B cell (primary cell): ENCODE data around the gene LIMS2. TPM values are rescaled to one million over a fixed set of nuclear protein-coding genes. Genes with fewer than 3 reads are reported as not detected.
A peak's percentile ranks its signal among the peaks of the same experiment; 100 is the strongest.

ENCODE experiments used
- ATAC-seq: fragments of 200-7000 bp; cut with Tn5 transposase; one replicate; pipeline ENCODE4 v1.10.0; 2021; ENCODE audit warnings: low read depth, mild to moderate bottlenecking, moderate number of reproducible peaks, moderate library complexity
- CTCF ChIA-PET: fragments of 350-600 bp; sonication (Branson Sonifier 250); formaldehyde crosslinking; loops from one replicate; lab custom pipeline; 2021; ENCODE audit warnings: antibody characterized with exemption, inconsistent platforms; lab: Charles Lee
- POLR2A ChIA-PET: fragments of 350-600 bp; sonication (Branson Sonifier 250); formaldehyde crosslinking; loops from one replicate; lab custom pipeline; 2021; ENCODE audit warnings: antibody characterized with exemption; lab: Charles Lee
- DNase-seq: peaks from one replicate; pipeline ENCODE4 v3.0.0; 2013
- H2AFZ ChIP-seq: 2 replicates; pipeline ENCODE4 v1.6.1; 2012; ENCODE audit warnings: mild to moderate bottlenecking, low read depth, low read length; ENCODE audit not compliant: insufficient read depth, poor library complexity, severe bottlenecking
- H3K27ac ChIP-seq, 2 donors: 1 replicate in 1 of 2; 2 replicates in 1 of 2; pipeline ENCODE4 v1.5.1; 2012 to 2013; ENCODE audit warnings: low read length in 2 of 2, mild to moderate bottlenecking in 2 of 2, moderate library complexity in 1 of 2
- H3K27me3 ChIP-seq, 4 experiments: fragments of 200-600 bp in 1 of 4; sonication (generic) in 1 of 4; replicated peaks in 1 of 4; 1 replicate in 2 of 4; 2 replicates in 2 of 4; pipeline versions ENCODE4 v1.6.1 to v1.7.0; 2013 to 2016; ENCODE audit warnings: low read length in 3 of 4, mild to moderate bottlenecking in 2 of 4, mixed read lengths in 1 of 4, moderate library complexity in 1 of 4; ENCODE audit not compliant: insufficient read depth in 4 of 4, control insufficient read depth in 3 of 4; ENCODE audit errors: control extremely low read depth in 1 of 4
- H3K36me3 ChIP-seq, 2 experiments: replicated peaks in 1 of 2; 1 replicate in 1 of 2; 2 replicates in 1 of 2; pipeline versions ENCODE4 v1.6.1 to v1.7.1; 2013; ENCODE audit warnings: low read length in 1 of 2; ENCODE audit not compliant: insufficient read depth in 2 of 2, control insufficient read depth in 1 of 2; ENCODE audit errors: control extremely low read depth in 1 of 2, extremely low read depth in 1 of 2
- H3K4me1 ChIP-seq, 2 donors: fragments of 200-600 bp in 1 of 2; sonication (generic) in 1 of 2; 1 replicate in 1 of 2; 2 replicates in 1 of 2; pipeline versions ENCODE4 v1.5.1 to v1.6.1; 2013 to 2017; ENCODE audit warnings: low read length in 2 of 2; ENCODE audit not compliant: control insufficient read depth in 2 of 2, insufficient read depth in 2 of 2
- H3K4me2 ChIP-seq: replicated peaks from 2 replicates; pipeline ENCODE3; 2012; ENCODE audit warnings: mild to moderate bottlenecking, low read depth, low read length; ENCODE audit not compliant: poor library complexity, severe bottlenecking
- H3K4me3 ChIP-seq, 5 experiments: fragments of 200-600 bp in 1 of 5; sonication (generic) in 1 of 5; 1 replicate in 3 of 5; 2 replicates in 2 of 5; pipeline versions ENCODE4 v1.5.1 to v1.7.0; 2011 to 2016; ENCODE audit warnings: low read length in 4 of 5, mild to moderate bottlenecking in 4 of 5, low read depth in 2 of 5, control low read depth in 1 of 5, moderate library complexity in 1 of 5; ENCODE audit not compliant: insufficient read depth in 1 of 5; ENCODE audit errors: control extremely low read depth in 1 of 5, extremely low read depth in 1 of 5
- H3K79me2 ChIP-seq: fragments of 200-600 bp; sonication (generic); one replicate; pipeline ENCODE4 v1.6.0; 2016; ENCODE audit warnings: low read length; ENCODE audit not compliant: control insufficient read depth, insufficient read depth
- H3K9ac ChIP-seq: fragments of 200-600 bp; sonication (generic); 2 replicates; pipeline ENCODE4 v1.6.1; 2017; ENCODE audit warnings: mild to moderate bottlenecking, low read length, moderate library complexity
- H3K9me3 ChIP-seq, 3 donors: one replicate each; pipeline versions ENCODE4 v1.6.1 to v1.7.1; 2013; ENCODE audit warnings: low read length in 2 of 3; ENCODE audit not compliant: control insufficient read depth in 2 of 3, insufficient read depth in 1 of 3; ENCODE audit errors: control extremely low read depth in 1 of 3
- H4K20me1 ChIP-seq: 2 replicates; pipeline ENCODE4 v1.6.0; 2012; ENCODE audit warnings: mild to moderate bottlenecking, low read length; ENCODE audit not compliant: insufficient read depth, control insufficient read depth, poor library complexity, severe bottlenecking
- H3K27ac Mint-ChIP-seq: one replicate; pipeline ENCODE4 v1.8.0; 2021; ENCODE audit warnings: mixed read lengths
- H3K27me3 Mint-ChIP-seq: one replicate; pipeline ENCODE4 v1.8.0; 2021; ENCODE audit warnings: mixed read lengths
- H3K4me1 Mint-ChIP-seq: one replicate; pipeline ENCODE4 v1.8.0; 2021; ENCODE audit warnings: mixed read lengths
- H3K4me3 Mint-ChIP-seq: one replicate; pipeline ENCODE4 v1.8.0; 2021; ENCODE audit warnings: mixed read lengths
- H3K9me3 Mint-ChIP-seq: one replicate; pipeline ENCODE4 v1.8.0; 2022; ENCODE audit warnings: mixed read lengths; ENCODE audit not compliant: insufficient read depth
- CTCF ChIP-seq: fragments of 200-600 bp; IDR thresholded peaks from one replicate; pipeline ENCODE4 v1.8.0; 2022; ENCODE audit warnings: antibody characterized with exemption, mild to moderate bottlenecking
- EZH2 ChIP-seq: IDR thresholded peaks from 2 replicates; pipeline ENCODE4 v1.6.1; 2012; ENCODE audit warnings: borderline replicate concordance, low read depth, mild to moderate bottlenecking, moderate library complexity, low read length; ENCODE audit not compliant: insufficient read depth, poor library complexity, severe bottlenecking
- WGBS: methylation state at CpG from one replicate; pipeline ENCODE4 v1.1.5; 2013; ENCODE audit warnings: missing lambda C conversion rate; ENCODE audit not compliant: insufficient coverage; 5-methylcytosine and 5-hydroxymethylcytosine counted together
- intact Hi-C: fragments of 100-400 bp; cut with micrococcal nuclease; formaldehyde crosslinking; loops from one replicate; pipeline ENCODE4 v1.10.0; 2022
- polyA plus RNA-seq: library from polyadenylated mRNA; depleted of rRNA; stranded (reverse); fragments of >200 nt; gene quantifications from 2 replicates; pipeline ENCODE4 v1.2.3, GENCODE V29; 2012
- total RNA-seq, 2 donors: library from RNA; stranded (reverse); fragments of 120-200 nt in 1 of 2; gene quantifications; 1 replicate in 1 of 2; 2 replicates in 1 of 2; pipeline versions ENCODE4 v1.2.3 to v1.2.4, GENCODE V29; 2013 to 2022

LIMS2 gene
- total and polyA plus RNA-seq, 2 donors (not counting 1 experiment from before 2014, with no cell fraction given), result 6.7 to 32.2 TPM

- no peak overlapping the region for H3K4me2 ChIP-seq
- no peaks in the 10 kb centered on the region for H3K9me3 ChIP-seq
- H3K4me1 ChIP-seq, result peaks cover 52 to 88% of the 10 kb centered on the region in 2 donors
- H2AFZ ChIP-seq, result no peak overlapping the region
- no peaks in the 10 kb centered on the region for H3K27me3 Mint-ChIP-seq
- POLR2A ChIA-PET, result interaction anchor here (0.8 kb wide), 1 partner anchor 13 kb away, joined by 3 read pairs; no protein-coding TSS in a partner anchor
- H3K9ac ChIP-seq, result no peak overlapping the region
- TF ChIP-seq EZH2 (no peak), CTCF (no peak)
- CTCF ChIA-PET, result interaction anchor here (1.2 to 4.1 kb wide), 2 partner anchors 20 to 21 kb away, joined by 7 to 22 read pairs; no protein-coding TSS in a partner anchor
- H3K27ac ChIP-seq, result no peak overlapping the region
- H3K79me2 ChIP-seq, result no peaks in the 10 kb centered on the region
- no peak for ATAC-seq
- no peaks in the 10 kb centered on the region for H3K27me3 ChIP-seq
- H3K4me3 Mint-ChIP-seq, result no peak overlapping the region
- H3K27ac Mint-ChIP-seq, result peak overlapping the region; percentile 89
- no peaks in the 10 kb centered on the region for H4K20me1 ChIP-seq
- no peaks in the 10 kb centered on the region for H3K36me3 ChIP-seq
- intact Hi-C loops, result no loop called here
- WGBS, result 93% methylated on average over 15 of the region's 17 CpGs
- peaks cover 83% of the 10 kb centered on the region for H3K4me1 Mint-ChIP-seq
- H3K4me3 ChIP-seq, result no peak overlapping the region
- no peaks in the 10 kb centered on the region for H3K9me3 Mint-ChIP-seq
- DNase-seq, result no peak
These were observed 46.3 kb downstream of the LIMS2 start for GRCh38 chr2:127628767-127629614.
